ENCODE measurements around the gene CCDC77.

Gene CCDC77

DNA sequence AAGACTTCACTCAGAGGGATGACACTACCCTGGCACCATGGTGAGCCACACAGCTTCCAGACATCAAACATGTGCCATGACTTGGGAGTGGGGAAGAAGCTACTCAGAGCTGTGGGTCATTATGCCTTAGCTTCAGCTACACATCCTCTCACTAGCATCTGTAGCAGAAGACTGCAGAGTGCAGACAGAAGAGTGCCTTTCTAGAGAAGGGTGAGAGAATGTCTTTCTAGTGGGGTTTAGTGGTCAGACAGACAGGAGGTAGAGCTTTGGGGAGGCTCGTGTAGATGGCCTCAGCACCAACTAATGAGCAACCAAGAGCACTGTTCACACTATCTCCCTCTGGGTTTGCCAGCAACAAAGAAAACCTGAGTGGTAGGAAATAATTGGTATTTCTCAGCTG, 53.4 kb downstream of the CCDC77 start:
- DNase-seq, result no peak

DNA sequence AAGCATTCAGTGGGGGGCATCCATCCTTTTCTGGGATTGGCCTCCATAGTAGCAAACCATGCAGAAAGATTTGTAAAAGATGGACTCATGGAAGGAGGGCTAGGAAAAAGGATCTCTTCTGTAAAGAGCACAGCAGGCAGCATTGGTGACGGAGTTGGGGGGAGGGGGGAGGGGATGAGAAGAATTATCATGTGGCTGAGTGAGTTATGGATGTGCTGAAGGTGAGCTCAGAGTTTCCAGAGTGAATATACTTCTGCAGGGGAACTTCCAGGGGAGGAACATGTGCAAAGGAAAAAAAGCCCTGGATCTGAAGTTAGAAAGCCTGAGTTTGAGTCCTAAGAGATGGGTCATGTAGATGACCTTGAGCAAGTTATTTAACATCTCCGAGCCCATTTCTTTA, 54.4 kb downstream of the CCDC77 start:
- no peak for DNase-seq

DNA sequence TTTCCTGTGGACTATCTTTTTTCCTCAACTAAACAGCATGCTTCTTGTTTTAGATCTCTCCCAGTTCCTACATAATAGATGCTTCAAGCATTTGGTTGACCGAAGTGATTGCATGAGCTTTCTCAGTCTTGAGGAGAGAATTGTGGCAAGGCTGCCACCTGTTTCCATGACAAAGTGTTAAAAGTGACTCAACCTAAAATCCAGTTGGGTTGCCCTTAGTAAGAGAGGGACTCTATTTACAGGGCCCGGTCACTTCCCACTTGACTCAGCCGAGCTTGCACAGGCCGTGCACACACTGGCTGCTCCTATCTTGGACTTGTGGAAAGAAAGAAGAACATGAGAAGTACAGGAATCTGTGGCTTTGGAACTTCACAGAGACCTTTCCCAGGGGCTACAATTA, 56.2 kb downstream of the CCDC77 start:
- DNase-seq, result no peak

DNA sequence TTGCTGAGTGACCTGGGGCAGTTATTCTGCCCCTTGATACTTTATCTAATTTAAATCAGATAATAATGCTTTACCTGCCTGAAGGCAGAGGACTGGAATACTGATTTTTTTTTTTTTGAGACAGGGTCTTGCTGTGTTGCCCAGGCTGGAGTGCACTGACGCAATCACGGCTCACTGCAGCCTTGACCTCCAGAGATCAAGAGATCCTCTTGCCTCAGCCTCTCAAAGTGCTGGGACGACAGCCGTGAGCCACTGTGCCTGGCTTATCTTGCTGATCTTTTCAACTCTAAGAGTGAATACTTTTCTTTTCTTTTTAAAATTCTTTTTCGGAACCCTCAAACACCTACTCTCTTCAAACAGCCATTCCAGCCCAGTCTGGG, 57.6 kb downstream of the CCDC77 start:
- DNase-seq, result no peak

DNA sequence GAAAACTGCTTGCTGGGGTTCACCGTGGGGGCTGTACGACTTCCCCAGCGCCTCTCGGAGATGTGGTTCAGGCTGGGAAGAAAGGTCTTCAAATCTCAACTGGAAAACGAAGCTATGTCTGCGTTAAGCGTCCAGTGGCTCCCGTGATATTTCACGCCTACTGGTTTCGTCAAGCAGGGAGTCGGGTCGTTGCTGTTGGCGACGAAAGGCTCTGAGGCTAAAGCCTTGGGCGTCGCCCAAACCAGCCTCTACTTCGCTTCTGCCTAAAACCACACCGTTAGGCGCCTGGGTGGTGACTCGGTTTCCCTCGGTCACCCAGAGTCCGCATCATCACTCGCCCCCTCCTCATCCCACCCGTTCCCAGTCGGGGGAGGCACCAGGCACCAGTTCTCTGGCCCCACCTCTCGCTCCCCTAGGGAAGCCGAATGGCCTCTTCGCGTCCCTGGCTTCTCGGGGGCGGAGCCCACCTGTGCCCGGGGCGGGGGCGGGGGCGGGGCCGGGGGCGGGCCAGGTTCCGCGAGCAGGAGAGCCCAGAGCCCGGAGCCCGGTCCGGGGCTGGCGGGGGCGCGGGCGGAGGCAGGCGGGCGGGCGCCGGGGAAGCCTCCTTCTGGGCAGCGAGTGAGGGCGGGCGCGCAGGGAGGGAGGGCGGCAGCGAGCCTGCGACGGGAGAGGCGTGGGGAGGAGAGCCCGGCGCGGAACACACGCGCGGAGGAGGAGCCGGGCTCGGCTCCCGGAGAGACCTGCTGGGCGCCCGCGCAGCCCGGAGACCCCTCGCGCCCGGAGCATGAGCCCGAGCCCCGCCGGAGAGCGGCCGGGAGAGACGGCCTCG, 58.2 kb downstream of the CCDC77 start, which contains the start of gene B4GALNT3:
B4GALNT3 (plus strand) TSS at position 510 of the 829 bp plus-strand sequence. CDS start 438 bp downstream, outside the sequence.
- no peak for DNase-seq

DNA sequence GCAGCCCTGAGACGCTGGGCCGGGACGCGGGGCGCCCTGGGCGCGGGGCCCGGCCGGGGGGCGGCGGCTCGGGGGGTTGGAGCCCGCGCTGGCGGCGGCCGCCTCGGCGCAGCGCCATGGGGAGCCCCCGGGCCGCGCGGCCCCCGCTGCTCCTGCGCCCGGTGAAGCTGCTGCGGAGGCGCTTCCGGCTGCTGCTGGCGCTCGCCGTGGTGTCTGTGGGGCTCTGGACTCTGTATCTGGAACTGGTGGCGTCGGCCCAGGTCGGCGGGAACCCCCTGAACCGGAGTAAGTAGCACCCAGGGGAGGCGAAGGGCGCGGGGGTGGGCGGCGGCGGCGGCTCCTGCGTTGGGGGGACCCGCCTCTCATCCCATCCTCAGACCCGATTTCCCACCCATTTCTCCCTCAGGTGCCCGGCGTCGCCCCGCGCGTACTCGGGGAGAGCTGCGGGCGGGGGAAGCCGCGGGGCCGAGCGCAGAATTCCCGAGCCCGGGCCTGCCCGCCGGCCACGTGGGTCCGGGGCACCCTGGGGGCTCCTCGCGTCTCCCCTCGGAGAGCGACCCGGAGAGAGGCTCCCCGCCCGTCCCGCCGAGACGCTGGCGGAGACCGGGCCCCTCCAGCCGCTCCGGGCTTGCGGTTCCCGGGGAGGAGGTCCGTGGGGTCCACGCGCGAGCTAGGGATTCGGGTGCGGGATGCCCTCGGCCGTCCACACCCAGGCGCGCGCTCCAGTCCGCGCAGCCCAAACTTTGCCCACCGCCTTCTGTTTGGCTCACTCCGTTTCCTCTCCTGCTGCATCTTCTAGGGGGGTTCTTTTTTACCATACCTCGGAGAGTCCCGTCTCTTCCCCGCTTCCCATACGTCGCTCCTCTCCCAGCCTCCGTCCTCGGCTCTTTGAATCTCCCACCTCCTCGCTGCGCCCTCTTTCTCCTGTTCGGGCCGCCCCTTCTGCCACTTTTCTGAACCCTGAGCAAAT, 59.1 kb downstream of the CCDC77 start:
- peak; percentile 10 for DNase-seq

DNA sequence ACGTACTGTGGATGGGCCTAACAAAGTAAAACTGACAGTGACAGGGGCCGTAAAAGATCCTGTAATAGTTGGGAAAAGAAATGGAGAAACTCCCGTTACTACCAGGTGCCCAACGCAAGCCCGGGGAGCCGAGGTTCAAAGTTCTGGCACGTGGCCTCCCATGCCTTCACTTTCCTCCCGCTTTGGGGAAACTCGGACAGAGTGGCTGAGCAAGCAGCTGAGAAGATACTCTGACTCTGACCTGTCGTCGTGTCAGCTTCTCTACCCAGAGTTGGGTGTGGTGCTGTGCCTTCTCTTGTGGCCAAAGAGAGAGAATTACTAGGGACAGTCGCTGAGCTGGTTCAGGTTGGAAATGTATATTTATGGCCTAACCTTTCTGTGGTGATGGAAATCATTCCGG, 60.0 kb downstream of the CCDC77 start:
- DNase-seq, result no peak

DNA sequence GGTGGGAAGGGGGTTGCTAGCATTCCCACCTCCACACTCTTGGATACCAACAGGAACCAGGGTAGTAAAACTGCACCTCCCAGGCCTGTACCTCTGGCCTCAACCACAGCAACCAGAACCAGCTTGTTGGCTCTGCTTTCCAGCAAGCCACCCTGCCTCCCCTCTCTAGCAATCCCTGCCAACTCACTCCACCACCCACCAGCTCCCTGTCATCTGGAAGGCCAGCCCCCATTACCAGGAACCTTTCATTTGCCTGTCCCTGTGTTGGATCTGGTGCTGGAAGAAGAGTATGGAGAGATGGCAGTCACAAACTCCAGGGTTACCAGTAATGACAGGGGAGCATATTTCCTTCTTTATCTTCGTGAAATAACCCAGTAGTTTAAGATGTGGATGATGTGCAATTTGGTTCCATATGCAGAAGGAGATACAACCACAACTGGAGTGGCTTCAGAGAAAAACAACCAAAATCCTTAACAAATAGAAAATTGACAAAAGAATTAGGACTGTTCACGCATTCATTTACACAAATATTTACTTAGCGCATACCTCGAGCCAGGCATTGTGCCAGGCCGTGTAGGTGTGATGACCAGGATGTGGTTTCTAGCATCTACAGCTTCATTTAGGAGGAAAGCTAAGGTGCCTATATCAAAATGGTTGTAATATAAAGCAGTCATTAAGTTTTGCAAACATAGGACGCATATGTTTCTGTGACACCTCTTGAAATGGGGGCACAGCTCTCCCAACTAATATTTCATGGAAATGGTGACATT, 61.7 kb downstream of the CCDC77 start:
- no peak for DNase-seq

DNA sequence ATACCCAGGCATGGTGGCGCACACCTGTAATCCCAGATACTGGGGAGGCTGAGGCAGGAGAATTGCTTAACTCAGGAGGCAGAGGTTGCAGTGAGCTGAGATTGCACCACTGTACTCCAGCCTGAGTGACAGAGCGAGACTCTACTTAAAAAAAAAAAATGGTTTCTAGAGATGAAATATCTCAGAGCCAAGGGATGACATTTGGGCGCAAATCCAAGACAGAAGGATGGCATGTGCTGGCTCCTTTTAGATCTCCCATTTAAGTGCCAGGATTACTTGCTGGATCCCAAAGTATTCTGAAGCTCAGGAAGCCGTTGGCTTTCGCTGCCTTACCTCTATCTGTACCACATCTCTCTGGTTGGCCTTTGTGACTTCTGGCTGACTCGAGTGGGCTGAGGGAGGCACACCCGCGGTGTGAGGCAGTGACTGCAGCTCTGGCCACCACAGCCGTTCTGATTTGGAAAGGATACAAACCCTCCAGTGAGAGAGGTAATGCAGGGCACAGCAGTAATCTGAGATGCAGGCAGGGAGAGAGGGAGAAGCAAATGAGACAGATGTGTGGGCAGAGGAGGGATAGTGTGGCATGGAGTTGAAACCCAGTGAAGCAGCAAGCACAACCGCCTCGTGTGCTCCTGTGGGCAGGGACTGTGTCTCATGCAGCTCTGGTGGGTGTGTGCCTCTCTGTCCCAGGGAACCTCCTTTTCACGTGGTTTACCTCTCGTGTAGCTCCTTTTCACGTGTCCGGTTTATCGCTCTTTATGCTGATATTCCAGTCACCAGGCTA, 63.2 kb downstream of the CCDC77 start:
- DNase-seq, result no peak

DNA sequence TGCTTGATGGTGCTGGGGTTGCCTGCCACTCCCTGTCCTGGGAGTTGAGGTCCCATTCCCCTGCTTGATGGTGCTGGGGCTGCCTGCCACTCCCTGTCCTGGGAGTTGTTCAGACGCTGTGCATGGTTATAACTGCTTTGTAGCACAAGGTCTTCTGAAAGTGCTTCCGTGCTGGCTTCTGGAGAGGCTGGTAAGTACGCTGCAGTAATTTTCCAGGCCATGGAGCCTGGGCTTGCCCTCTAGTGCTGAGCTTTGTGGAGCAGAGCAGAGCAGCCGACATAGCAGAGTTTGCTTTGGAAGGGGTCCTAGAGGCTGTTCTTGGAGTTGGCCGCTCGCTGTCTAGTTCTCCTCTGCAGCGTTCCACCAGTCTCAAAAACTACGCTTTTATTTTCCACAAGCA, 64.6 kb downstream of the CCDC77 start:
- DNase-seq, result no peak

DNA sequence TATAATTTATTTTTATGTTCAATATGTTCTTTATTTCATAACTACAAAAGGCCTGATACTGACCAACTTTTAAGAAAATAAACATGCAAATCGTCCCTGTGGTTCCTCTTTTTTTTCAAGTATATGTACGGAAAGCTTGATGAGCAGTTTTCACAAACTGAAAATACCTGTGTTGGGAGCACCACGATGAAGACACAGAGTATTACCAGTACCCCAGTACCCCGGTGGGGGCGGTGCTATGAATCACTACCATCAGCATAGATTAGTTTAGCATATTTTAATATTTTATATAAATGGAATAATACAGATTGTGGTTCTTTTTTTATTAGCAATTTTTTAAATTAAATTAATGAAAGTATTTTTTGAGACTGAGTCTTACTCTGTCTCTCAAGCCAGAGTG, 65.3 kb downstream of the CCDC77 start:
- no peak for DNase-seq

DNA sequence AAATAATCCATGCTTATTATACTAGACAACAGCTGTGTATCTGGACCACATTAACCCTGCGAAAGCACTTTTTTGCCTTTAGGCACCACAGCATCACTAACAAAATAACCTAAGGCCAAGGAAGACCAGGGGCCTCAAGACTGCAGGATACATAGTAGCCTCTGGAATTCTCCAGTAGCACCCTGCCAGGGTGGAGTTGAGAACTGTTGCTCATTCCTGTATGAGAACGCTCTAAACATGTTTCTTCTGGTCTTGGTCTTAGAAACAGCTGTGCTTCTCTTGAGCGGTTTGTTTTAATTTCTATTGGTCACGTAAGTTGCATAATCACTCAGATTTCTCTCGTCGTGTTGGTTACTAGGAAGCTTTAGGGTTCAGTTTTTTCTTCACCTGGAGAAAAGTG, 66.1 kb downstream of the CCDC77 start:
- no peak for DNase-seq

DNA sequence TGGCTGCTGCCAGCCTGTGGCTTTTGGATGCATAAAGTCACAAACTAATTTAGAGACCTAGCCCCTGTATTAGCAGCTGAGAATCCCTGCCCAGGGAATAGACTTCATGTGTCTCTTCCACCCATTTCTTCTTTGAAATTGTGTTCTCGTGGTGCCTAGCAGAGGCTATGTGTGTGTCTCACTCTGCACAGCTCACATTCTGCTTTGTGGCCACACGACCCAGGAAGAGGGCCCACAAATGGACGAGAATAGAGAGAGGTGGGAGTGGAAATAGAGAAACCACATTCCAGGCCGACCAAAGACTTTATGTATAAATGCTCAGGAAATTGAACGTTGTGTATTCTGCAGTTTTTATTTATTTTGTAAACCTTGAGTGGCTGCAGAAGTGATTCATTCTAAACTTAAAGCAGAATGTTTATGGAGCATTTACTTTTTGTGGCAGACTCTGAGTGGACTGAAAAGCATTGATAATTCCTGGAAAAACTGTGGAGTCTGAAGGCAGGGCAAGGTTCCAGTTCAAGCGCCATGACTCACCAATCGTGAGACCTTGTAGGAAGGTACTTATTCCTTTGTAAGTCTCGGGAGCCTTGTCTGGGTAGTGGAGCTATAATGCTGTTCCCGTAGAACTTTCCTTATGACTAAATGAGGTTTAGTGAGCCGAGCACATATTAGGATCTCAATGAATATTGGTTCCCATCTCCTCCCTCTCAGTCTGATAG, 67.4 kb downstream of the CCDC77 start:
- DNase-seq, result peak; percentile 16

DNA sequence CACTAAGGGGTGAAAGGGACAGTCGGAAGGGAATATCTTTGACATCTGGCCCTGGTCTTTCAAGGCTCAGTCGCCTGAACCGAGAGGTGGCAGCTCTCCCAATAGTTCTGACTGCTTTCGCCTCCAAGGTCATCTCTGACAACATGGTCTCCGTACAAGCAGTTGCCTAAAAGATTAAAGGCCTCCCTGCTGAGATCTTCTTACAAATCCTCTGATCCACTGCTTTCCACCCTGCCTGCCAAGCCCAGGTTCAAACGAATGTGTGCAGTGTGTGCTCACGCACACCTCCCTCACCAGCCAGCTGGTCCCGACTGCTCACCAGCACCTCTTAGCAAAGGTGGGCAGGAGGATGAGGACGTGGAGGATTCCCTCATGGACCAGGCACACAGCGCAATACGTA, 68.7 kb downstream of the CCDC77 start:
- no peak for DNase-seq

DNA sequence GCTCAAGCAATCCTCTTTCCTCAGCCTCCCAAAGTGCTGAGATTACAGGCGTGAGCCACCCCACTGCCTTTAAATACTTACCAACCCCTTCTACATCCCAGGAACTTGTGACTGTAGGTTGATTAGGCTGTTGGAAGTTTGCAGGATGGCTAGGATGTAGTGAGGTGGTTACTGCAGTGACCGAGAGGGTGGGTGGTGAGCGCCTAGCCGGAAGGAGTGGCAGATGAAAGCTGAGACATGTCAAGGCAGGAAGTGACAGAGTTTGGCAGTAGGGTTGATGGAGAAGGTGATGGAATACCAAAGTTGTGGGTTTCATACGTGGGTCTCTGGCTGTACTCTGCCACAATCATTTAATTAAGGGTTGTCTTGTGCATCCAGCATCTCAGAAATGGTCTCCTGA, 71.8 kb downstream of the CCDC77 start:
- DNase-seq, result no peak

DNA sequence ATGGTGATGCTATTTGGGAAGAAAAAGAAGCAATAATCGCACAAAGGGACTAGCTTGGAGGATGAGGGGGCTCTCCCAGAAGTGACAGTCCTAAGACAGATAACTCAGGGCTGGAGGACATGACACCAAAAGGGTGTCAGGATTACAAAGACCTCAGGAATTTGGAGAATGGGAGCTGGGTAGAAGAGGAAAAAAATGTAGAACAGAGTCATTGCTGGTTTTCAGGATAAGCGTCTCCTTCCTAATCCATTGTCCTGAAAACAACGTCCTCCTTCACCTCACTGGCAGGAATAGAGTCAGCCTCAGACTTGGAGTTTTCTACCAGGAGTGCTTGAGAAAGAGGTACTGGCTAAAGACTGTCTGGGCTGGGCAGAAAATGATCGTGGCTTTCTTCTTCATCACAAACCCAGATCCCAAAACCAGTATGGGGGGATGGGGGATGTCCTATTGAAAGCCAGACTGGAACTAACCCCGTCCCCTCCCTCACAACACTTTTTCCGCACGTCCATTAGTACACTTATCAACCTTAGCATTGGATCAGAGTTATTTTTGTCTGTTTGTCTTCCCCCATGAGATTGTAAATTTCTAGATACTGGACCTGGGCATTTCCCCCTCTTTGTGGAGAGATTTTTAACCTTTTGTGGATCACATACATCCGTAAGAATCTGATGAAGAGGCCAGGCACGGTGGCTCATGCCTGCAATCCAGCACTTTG, 72.6 kb downstream of the CCDC77 start:
- peak; percentile 43 for DNase-seq

DNA sequence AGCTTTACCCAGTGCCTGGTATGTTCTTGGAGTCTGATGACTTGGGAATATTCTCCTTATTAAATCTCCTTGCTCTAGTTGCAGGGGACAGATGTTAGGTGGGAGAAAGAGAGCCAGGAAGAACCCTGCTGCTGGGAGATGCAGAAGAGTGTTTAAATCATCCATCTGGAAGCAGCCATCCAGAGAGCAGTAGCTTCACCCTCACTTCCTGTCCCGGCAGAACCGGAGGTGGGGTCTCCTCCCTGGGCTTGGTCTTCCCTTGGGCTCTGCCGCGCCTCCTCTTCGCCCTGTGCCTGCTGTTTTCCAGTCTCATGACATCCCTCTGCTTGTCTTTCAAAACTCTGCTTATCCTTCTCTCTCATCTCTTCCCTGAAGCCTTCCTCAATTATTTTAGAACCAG, 73.8 kb downstream of the CCDC77 start:
- DNase-seq, result no peak

DNA sequence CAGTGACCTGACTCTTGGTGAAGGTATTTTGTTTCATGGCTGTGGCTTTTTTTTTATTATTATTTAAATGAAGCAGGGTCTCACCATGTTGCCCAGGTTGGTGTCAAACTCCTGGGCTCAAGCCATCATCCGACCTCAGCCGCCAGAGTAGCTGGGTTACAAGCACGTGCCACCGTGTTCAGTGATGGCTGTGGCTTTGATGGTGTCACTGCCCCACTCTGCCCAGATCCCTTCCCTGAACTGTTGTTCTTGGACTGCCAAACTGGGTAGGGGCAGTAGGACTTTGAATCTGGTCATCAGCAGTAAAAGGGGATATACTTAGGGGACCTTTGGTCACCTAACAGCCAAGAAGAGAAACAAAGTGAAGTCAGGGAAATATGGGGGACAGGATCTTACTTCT, 77.7 kb downstream of the CCDC77 start:
- DNase-seq, result no peak

DNA sequence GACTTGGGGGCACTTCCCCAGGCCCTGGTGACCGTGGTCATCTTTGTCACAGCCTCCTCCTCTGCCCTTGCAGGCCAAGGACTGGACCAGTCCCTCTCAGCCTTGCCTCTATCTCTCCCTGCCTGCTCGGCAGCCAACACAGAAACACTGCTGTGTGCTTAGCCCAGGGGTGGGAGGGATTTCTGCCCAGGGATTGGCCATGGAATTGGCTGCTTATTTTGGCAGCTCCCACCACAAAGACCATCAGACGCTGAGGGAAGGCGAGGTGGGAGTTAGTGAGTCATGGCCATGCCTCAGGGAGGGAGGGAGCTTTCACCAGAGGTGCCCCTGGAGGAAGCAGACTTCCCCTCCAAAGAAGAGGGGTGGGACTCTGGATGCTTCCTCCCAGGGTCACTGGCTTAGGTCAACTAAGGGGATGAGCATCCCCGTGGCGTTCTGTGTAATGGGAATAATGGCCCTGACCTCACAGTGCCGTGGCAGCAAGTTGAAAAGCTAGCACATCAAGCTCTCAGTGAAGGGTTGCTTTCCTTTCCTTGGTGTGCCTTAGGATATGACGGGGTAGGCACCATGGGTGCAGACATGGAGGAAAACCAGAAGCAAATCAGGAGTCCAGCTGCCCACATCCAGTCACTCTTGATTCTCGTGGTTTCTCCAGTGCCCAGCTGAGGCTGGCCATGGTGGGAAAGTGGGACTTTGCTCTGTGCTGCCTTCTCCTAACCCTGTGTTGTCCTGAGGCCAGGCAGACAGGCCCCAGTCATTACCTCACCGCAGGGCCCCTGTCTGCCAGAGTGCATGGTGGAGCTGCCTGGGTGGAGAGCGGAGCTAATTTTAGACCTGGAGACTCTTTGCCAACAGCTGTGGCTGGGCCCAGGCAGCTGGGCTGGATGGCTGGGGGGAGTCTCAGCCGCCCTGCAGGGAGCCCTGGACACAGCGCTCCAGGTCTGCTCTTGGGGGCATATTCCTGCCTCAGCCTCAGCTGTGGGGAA, 79.7 kb downstream of the CCDC77 start:
- DNase-seq, result no peak

DNA sequence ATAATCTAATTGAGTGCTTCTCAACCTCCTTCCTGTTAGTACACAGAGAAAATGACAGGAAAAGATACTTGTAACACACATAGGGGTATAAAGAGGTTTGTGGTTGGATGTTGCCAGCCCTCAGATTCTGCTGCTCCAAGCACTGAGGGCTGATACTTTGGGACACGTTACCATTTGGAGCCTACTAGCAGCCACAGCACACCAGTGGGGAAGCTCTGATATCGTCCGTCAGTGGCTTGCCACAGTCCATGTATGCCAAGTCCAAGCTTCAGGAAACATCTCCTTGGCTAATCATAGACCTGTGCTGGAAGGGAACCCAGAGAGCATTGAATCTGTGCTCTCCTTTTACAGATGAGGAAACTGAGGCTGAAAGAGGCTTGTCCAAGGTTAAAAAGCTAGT, 80.6 kb downstream of the CCDC77 start:
- no peak for DNase-seq
